Fibroblast of skin of right quadriceps (primary cell): ENCODE results near the gene RASGEF1C.

Experiments
- DNase-seq: peaks from one replicate; pipeline ENCODE4 v3.0.0-alpha.2; 2013

Gene RASGEF1C

GRCh38 chr5:180179442-180180420 is 29.3 kb downstream of the RASGEF1C start:
- no peak for DNase-seq

- no peak for DNase-seq
Observed at GRCh38 chr5:180178531-180179441, 30.2 kb downstream of the RASGEF1C start.

- DNase-seq = no peak
Observed at GRCh38 chr5:180176191-180176590, 32.8 kb downstream of the RASGEF1C start.

GRCh38 chr5:180175015-180175431 is 34.0 kb downstream of the RASGEF1C start:
- no peak for DNase-seq

GRCh38 chr5:180174587-180174972 is 34.4 kb downstream of the RASGEF1C start:
- DNase-seq = no peak

- no peak for DNase-seq
Observed at GRCh38 chr5:180173875-180174586, 35.0 kb downstream of the RASGEF1C start.

- DNase-seq = no peak
Observed at GRCh38 chr5:180173198-180173544, 35.8 kb downstream of the RASGEF1C start.

- no peak for DNase-seq
Observed at GRCh38 chr5:180172447-180173197, 36.4 kb downstream of the RASGEF1C start.

GRCh38 chr5:180171568-180172094 is 37.4 kb downstream of the RASGEF1C start:
- DNase-seq = no peak

- no peak for DNase-seq
Observed at GRCh38 chr5:180170810-180171567, 38.0 kb downstream of the RASGEF1C start.

GRCh38 chr5:180170106-180170809 is 38.8 kb downstream of the RASGEF1C start:
- no peak for DNase-seq

GRCh38 chr5:180169248-180170105 is 39.5 kb downstream of the RASGEF1C start:
- DNase-seq = no peak

- no peak for DNase-seq
Observed at GRCh38 chr5:180168758-180169157, 40.3 kb downstream of the RASGEF1C start.

- no peak for DNase-seq
Observed at GRCh38 chr5:180166176-180166575, 42.8 kb downstream of the RASGEF1C start.

- DNase-seq = no peak
Observed at GRCh38 chr5:180162304-180162661, 46.7 kb downstream of the RASGEF1C start.

- DNase-seq = no peak
Observed at GRCh38 chr5:180161420-180162303, 47.3 kb downstream of the RASGEF1C start.

- no peak for DNase-seq
Observed at GRCh38 chr5:180160789-180161188, 48.2 kb downstream of the RASGEF1C start.

- no peak for DNase-seq
Observed at GRCh38 chr5:180160215-180160614, 48.8 kb downstream of the RASGEF1C start.
